Lung (tissue), 12 donors: ENCODE results near the gene DTD1. TPM values are rescaled to one million over a fixed set of nuclear protein-coding genes. Genes with fewer than 3 reads are reported as not detected.

Source experiments
- ATAC-seq: fragments of 200-7000 bp; cut with Tn5 transposase; one replicate; pipeline ENCODE4 v1.9.1; 2020; ENCODE audit warnings: moderate number of reproducible peaks; ENCODE audit not compliant: insufficient read depth, low FRiP score
- DNase-seq, 3 donors: peaks; one replicate each; pipeline ENCODE4 v3.0.0-alpha.2; 2013 to 2017
- H3K27ac ChIP-seq, 2 donors: one replicate each; pipeline ENCODE4 v1.5.1; 2013; ENCODE audit warnings: mild to moderate bottlenecking in 2 of 2, moderate library complexity in 2 of 2, control low read depth in 1 of 2, inconsistent platforms in 1 of 2, low read depth in 1 of 2, low read length in 1 of 2
- H3K27me3 ChIP-seq, 3 donors: one replicate each; pipeline ENCODE4 v1.5.1; 2013; ENCODE audit warnings: low read length in 2 of 3; ENCODE audit not compliant: control insufficient read depth in 3 of 3, insufficient read depth in 3 of 3
- H3K36me3 ChIP-seq, 4 donors: one replicate each; pipeline ENCODE4 v1.5.1; 2013; ENCODE audit warnings: low read length in 4 of 4, mild to moderate bottlenecking in 1 of 4, moderate library complexity in 1 of 4; ENCODE audit not compliant: control insufficient read depth in 4 of 4, insufficient read depth in 4 of 4
- H3K4me1 ChIP-seq, 5 donors: one replicate each; pipeline ENCODE4 v1.5.1; 2013; ENCODE audit warnings: low read length in 5 of 5, mild to moderate bottlenecking in 2 of 5, moderate library complexity in 1 of 5; ENCODE audit not compliant: control insufficient read depth in 5 of 5, insufficient read depth in 5 of 5
- H3K4me3 ChIP-seq: one replicate; pipeline ENCODE4 v1.5.1; 2013; ENCODE audit warnings: mild to moderate bottlenecking, control low read depth, moderate library complexity
- H3K9ac ChIP-seq, 2 donors: one replicate each; pipeline ENCODE4 v1.5.1; 2013; ENCODE audit warnings: low read length in 2 of 2, control low read depth in 1 of 2; ENCODE audit not compliant: insufficient read depth in 1 of 2
- H3K9me3 ChIP-seq, 4 donors: one replicate each; pipeline ENCODE4 v1.5.1; 2013; ENCODE audit warnings: low read length in 3 of 4, mild to moderate bottlenecking in 1 of 4, moderate library complexity in 1 of 4; ENCODE audit not compliant: control insufficient read depth in 4 of 4, insufficient read depth in 3 of 4
- CTCF ChIP-seq: IDR thresholded peaks from 2 replicates; pipeline ENCODE4 v1.5.1; 2012; ENCODE audit warnings: mild to moderate bottlenecking; ENCODE audit errors: control extremely low read depth, extremely low read depth
- WGBS, 2 donors: extraction: QIAGEN DNeasy Blood & Tissue Kit; methylation state at CpG; one replicate each; pipeline ENCODE4 v1.1.7; 2013; 5-methylcytosine and 5-hydroxymethylcytosine counted together
- polyA plus RNA-seq, 2 donors: library from polyadenylated mRNA; stranded (reverse); fragments of 200-250 nt; gene quantifications; one replicate each; pipeline ENCODE4 v1.2.1, GENCODE V29; 2013
- total RNA-seq, 2 donors: library from RNA; depleted of rRNA in 1 of 2; stranded (reverse); fragments of >200 nt in 1 of 2; gene quantifications; one replicate each; pipeline ENCODE4 v1.2.1, GENCODE V29; 2014 to 2021
- donor health status: control.
- donor health status: control.
- donor health status: Bipolar disorder and iron deficiency.
- donor health status: healthy.
- donor health status: DM: yes; HTN: yes; CAD: no.

The DTD1 gene
- total and polyA plus RNA-seq, 4 donors: 17.4 to 39.2 (median 24.6) TPM

- no peak overlapping the region for H3K9ac ChIP-seq
- no peaks in the 10 kb centered on the region for H3K9me3 ChIP-seq
- no peak for TF ChIP-seq CTCF
- no peaks in the 10 kb centered on the region for H3K27me3 ChIP-seq
- H3K4me3 ChIP-seq: no peak overlapping the region
- H3K4me1 ChIP-seq: no peaks in the 10 kb centered on the region
- no peaks in the 10 kb centered on the region for H3K36me3 ChIP-seq
- WGBS, 2 donors: 84 to 91% methylated on average over 1 of the region's 1 CpG
- ATAC-seq (no peak), DNase-seq (no peak)
- no peak overlapping the region for H3K27ac ChIP-seq
Measured at GRCh38 chr20:18722371-18722770, 134.5 kb downstream of the DTD1 start.

- ATAC-seq (no peak), DNase-seq (no peak)
- no peaks in the 10 kb centered on the region for H3K4me1 ChIP-seq
- no peak overlapping the region for H3K27ac ChIP-seq
- no peak for TF ChIP-seq CTCF
- 93 to 94% methylated on average over 3 of the region's 3 CpGs for WGBS, 2 donors
- H3K9ac ChIP-seq: no peak overlapping the region
- H3K36me3 ChIP-seq: no peaks in the 10 kb centered on the region
- H3K4me3 ChIP-seq: no peak overlapping the region
- H3K27me3 ChIP-seq: no peaks in the 10 kb centered on the region
- H3K9me3 ChIP-seq: no peaks in the 10 kb centered on the region
Measured at GRCh38 chr20:18724077-18724476, 136.2 kb downstream of the DTD1 start.

GRCh38 chr20:18724788-18725464 is 137.1 kb downstream of the DTD1 start:
- no peak overlapping the region for H3K27ac ChIP-seq
- no peaks in the 10 kb centered on the region for H3K9me3 ChIP-seq
- H3K9ac ChIP-seq: no peak overlapping the region
- DNase-seq: no peak
- no peak for TF ChIP-seq CTCF
- H3K4me1 ChIP-seq: no peaks in the 10 kb centered on the region
- WGBS, 2 donors: 83% methylated on average over 4 of the region's 4 CpGs
- no peak overlapping the region for H3K4me3 ChIP-seq
- no peak for ATAC-seq
- H3K27me3 ChIP-seq: no peaks in the 10 kb centered on the region
- no peaks in the 10 kb centered on the region for H3K36me3 ChIP-seq

- Histone ChIP-seq H3K9ac (no peak overlapping the region), H3K4me1 (no peaks in the 10 kb centered on the region), H3K4me3 (no peak overlapping the region), H3K27ac (no peak overlapping the region), H3K9me3 (no peaks in the 10 kb centered on the region), H3K36me3 (no peaks in the 10 kb centered on the region), H3K27me3 (no peaks in the 10 kb centered on the region)
- WGBS, 2 donors: 84 to 95% methylated on average over 9 of the region's 9 CpGs
- DNase-seq: peak in 1 of 3 donors; percentile 9
- ATAC-seq: no peak
- no peak for TF ChIP-seq CTCF
Measured at GRCh38 chr20:18727032-18727508, 139.2 kb downstream of the DTD1 start.
